Naive thymus-derived CD4-positive, alpha-beta T cell (primary cell): ENCODE measurements around the gene HMCES. TPM values are rescaled to one million over a fixed set of nuclear protein-coding genes. Genes with fewer than 3 reads are reported as not detected.

ENCODE experiments used
- ATAC-seq: fragments of 150-1000 bp; cut with Tn5 transposase; 2 replicates; pipeline ENCODE4 v1.10.0; 2021; ENCODE audit warnings: mild to moderate bottlenecking, moderate library complexity
- CTCF ChIA-PET: fragments of 350-600 bp; sonication (Branson Sonifier 250); formaldehyde crosslinking; loops from one replicate; lab custom pipeline; 2021; ENCODE audit warnings: antibody characterized with exemption; lab: Charles Lee
- POLR2A ChIA-PET: fragments of 350-600 bp; sonication (Branson Sonifier 250); formaldehyde crosslinking; loops from one replicate; lab custom pipeline; 2021; ENCODE audit warnings: antibody characterized with exemption, inconsistent platforms; lab: Charles Lee
- DNase-seq, 9 donors: peaks; one replicate each; pipeline versions ENCODE4 v3.0.0 to v3.0.0-alpha.2; 2020 to 2022; ENCODE audit warnings: mixed read lengths in 1 of 9
- H3K27ac ChIP-seq: one replicate; pipeline ENCODE4 v1.7.0; 2013; ENCODE audit warnings: mild to moderate bottlenecking, low read depth, low read length, moderate library complexity
- H3K27me3 ChIP-seq, 2 donors: one replicate each; pipeline ENCODE4 v1.7.0; 2013; ENCODE audit warnings: low read length in 2 of 2, mild to moderate bottlenecking in 2 of 2, moderate library complexity in 2 of 2; ENCODE audit not compliant: control insufficient read depth in 2 of 2, insufficient read depth in 2 of 2
- H3K36me3 ChIP-seq, 3 experiments: 1 replicate in 2 of 3; 2 replicates in 1 of 3; pipeline ENCODE4 v1.7.0; 2013; ENCODE audit warnings: low read length in 3 of 3, mild to moderate bottlenecking in 3 of 3, moderate library complexity in 1 of 3; ENCODE audit not compliant: insufficient read depth in 3 of 3, control insufficient read depth in 2 of 3
- H3K4me1 ChIP-seq, 2 donors: one replicate each; pipeline ENCODE4 v1.7.0; 2013; ENCODE audit warnings: low read length in 2 of 2, mild to moderate bottlenecking in 2 of 2, moderate library complexity in 1 of 2; ENCODE audit not compliant: control insufficient read depth in 2 of 2, insufficient read depth in 2 of 2
- H3K4me3 ChIP-seq: 2 replicates; pipeline ENCODE4 v1.7.0; 2013; ENCODE audit warnings: mild to moderate bottlenecking, low read length
- H3K9me3 ChIP-seq, 3 experiments: 1 replicate in 2 of 3; 2 replicates in 1 of 3; pipeline ENCODE4 v1.7.0; 2013; ENCODE audit warnings: low read length in 3 of 3; ENCODE audit not compliant: control insufficient read depth in 2 of 3
- H3K27ac Mint-ChIP-seq, 9 donors: one replicate each; pipeline ENCODE4 v1.8.0; 2020 to 2022; ENCODE audit warnings: mixed read lengths in 9 of 9, mild to moderate bottlenecking in 8 of 9, moderate library complexity in 5 of 9, inconsistent platforms in 2 of 9
- H3K27me3 Mint-ChIP-seq, 5 donors: one replicate each; pipeline ENCODE4 v1.8.0; 2021 to 2022; ENCODE audit warnings: mixed read lengths in 5 of 5, mild to moderate bottlenecking in 1 of 5
- H3K36me3 Mint-ChIP-seq, 5 donors: one replicate each; pipeline ENCODE4 v1.8.0; 2020 to 2022; ENCODE audit warnings: mixed read lengths in 5 of 5, mild to moderate bottlenecking in 3 of 5, inconsistent platforms in 1 of 5
- H3K4me1 Mint-ChIP-seq, 7 donors: one replicate each; pipeline ENCODE4 v1.8.0; 2020 to 2022; ENCODE audit warnings: mixed read lengths in 7 of 7, mild to moderate bottlenecking in 3 of 7, inconsistent platforms in 1 of 7
- H3K4me3 Mint-ChIP-seq, 10 donors: one replicate each; pipeline ENCODE4 v1.8.0; 2020 to 2022; ENCODE audit warnings: mild to moderate bottlenecking in 10 of 10, mixed read lengths in 10 of 10, moderate library complexity in 6 of 10, inconsistent platforms in 2 of 10
- H3K9me3 Mint-ChIP-seq, 11 donors: one replicate each; pipeline ENCODE4 v1.8.0; 2020 to 2022; ENCODE audit warnings: mixed read lengths in 11 of 11, mild to moderate bottlenecking in 4 of 11, inconsistent platforms in 1 of 11, moderate library complexity in 1 of 11
- intact Hi-C, 2 donors: fragments of 100-400 bp; cut with micrococcal nuclease; formaldehyde crosslinking; loops; one replicate each; pipeline ENCODE4 v1.15.1; 2023
- polyA plus RNA-seq, 2 donors: library from polyadenylated mRNA; unstranded; fragments of 300-500 nt; fragmentation: Illumina TruSeq; gene quantifications; one replicate each; pipeline ENCODE4 v1.2.3, GENCODE V29; 2021
- total RNA-seq, 6 experiments: library from RNA in 5 of 6; stranded (reverse) in 5 of 6; gene quantifications; 1 replicate in 5 of 6; 2 replicates in 1 of 6; pipeline ENCODE4 v1.2.3 and lab custom pipeline; 2021 to 2026

Gene HMCES
- total and polyA plus RNA-seq, 7 experiments from 2014 or later, result 45.7 to 135 (median 56.3) TPM

- Histone ChIP-seq H3K4me3 (peak overlapping the region; percentile 89), H3K27me3 (no peaks in the 10 kb centered on the region), H3K9me3 (no peaks in the 10 kb centered on the region), H3K27ac (peak overlapping the region; percentile 88), H3K36me3 (peaks cover 0 to 8% (median 0%) of the 10 kb centered on the region in 3 experiments), H3K4me1 (peaks cover 5 to 10% of the 10 kb centered on the region in 2 donors)
- ATAC-seq (no peak), DNase-seq (no peak)
- Mint-ChIP-seq H3K27me3 (peaks cover 0 to 2% (median 0%) of the 10 kb centered on the region in 5 donors), H3K36me3 (peaks cover 0 to 4% (median 0%) of the 10 kb centered on the region in 5 donors), H3K4me1 (peaks cover 14 to 25% (median 19%) of the 10 kb centered on the region in 7 donors), H3K27ac (peak overlapping the region in 6 of 9 donors; percentile 12 to 87 (median 44)), H3K4me3 (peak overlapping the region in 9 of 10 donors; percentile 11 to 96 (median 85)), H3K9me3 (peaks cover 0 to 8% (median 0%) of the 10 kb centered on the region in 11 donors)
- intact Hi-C loops, result loop anchor here (2.0 to 10.0 kb wide), 6 partner anchors 82 to 1265 kb away; partner anchors contain the start of genes ACAD9 (in 1 of the 2), CNBP (in 1 of the 2), RPN1 (in 1 of the 2) and SEC61A1 (in 1 of the 2)
- POLR2A ChIA-PET, result interaction anchor here (0.7 to 10.2 kb wide), 28 partner anchors 13 to 1022 kb away, joined by 3 to 251 read pairs (median 8); partner anchors contain the start of genes ACAD9, CNBP, COPG1 and EFCAB12
- CTCF ChIA-PET, result interaction anchor here (0.7 to 2.2 kb wide), 9 partner anchors 14 to 700 kb away, joined by 3 to 19 read pairs (median 4); partner anchors contain the start of gene HMCES
Measured at GRCh38 chr3:129317014-129317771, 38.5 kb downstream of the HMCES start.

DNA sequence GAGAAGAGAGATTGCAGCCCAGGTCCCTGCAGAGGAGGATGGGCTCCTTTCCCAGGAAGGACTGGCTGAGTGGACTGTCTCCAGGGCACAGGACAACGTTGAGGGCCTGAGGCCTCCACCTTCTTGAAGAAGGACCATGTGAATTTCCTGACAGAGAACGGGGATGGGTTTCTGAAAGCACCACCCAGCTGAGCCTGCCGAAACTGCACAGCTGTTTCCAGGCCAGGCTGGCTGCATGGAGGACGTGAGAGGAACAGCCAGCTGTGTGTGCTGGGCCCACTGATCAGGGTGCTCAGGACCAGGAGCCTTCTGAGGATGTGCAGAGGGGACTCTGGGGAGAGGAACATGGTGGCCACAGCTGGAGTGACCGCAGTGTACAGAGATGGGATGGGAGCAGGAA is 39.2 kb downstream of the HMCES start:
- H3K36me3 ChIP-seq, result peaks cover 0 to 8% (median 0%) of the 10 kb centered on the region in 3 experiments
- H3K27ac Mint-ChIP-seq, result peak overlapping the region in 1 of 9 donors; percentile 24
- peaks cover 5 to 10% of the 10 kb centered on the region in 2 donors for H3K4me1 ChIP-seq
- H3K27me3 Mint-ChIP-seq, result peaks cover 0 to 2% (median 0%) of the 10 kb centered on the region in 5 donors
- ChIA-PET CTCF (interaction anchor here (0.9 to 1.1 kb wide), 2 partner anchors 301 to 348 kb away, joined by 3 read pairs; no protein-coding TSS in a partner anchor), POLR2A (interaction anchor here (1.0 to 10.2 kb wide), 6 partner anchors 13 to 135 kb away, joined by 4 to 251 read pairs (median 46); partner anchors contain the start of genes CNBP, COPG1 and HMCES)
- ATAC-seq (no peak), DNase-seq (no peak)
- no peak overlapping the region for H3K27ac ChIP-seq
- H3K27me3 ChIP-seq, result no peaks in the 10 kb centered on the region
- peaks cover 13 to 21% (median 15%) of the 10 kb centered on the region in 7 donors for H3K4me1 Mint-ChIP-seq
- H3K4me3 ChIP-seq, result no peak overlapping the region
- H3K9me3 Mint-ChIP-seq, result peaks cover 0 to 7% (median 0%) of the 10 kb centered on the region in 11 donors
- peak overlapping the region in 5 of 10 donors; percentile 8 to 88 (median 62) for H3K4me3 Mint-ChIP-seq
- H3K36me3 Mint-ChIP-seq, result peaks cover 0 to 4% (median 0%) of the 10 kb centered on the region in 5 donors
- intact Hi-C loops, result loop anchor here (2.0 to 10.0 kb wide), 6 partner anchors 81 to 1266 kb away; partner anchors contain the start of genes ACAD9 (in 1 of the 2), CNBP (in 1 of the 2), RPN1 (in 1 of the 2) and SEC61A1 (in 1 of the 2)
- no peaks in the 10 kb centered on the region for H3K9me3 ChIP-seq

DNA sequence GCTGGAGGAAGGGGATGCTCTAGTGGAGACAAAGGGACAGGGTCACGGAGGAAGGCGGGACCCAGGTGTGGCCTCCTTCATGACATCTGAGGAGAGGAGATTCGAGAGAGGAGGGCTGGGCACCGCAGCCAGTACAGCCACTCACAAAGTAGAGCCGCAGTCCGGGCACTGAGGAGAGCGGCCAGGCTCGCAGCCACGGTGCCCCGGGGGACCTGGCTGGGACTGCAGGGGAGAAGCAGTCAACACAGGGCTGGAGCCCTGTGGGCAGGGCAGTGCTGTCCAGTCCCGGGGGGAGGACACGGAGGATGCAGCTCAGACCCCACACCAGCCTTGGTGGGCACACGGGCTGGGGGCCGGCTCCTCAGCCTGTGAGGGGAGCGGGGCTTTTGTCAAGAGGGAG is 40.3 kb downstream of the HMCES start:
- DNase-seq (no peak), ATAC-seq (no peak)
- peaks cover 0 to 4% (median 0%) of the 10 kb centered on the region in 5 donors for H3K36me3 Mint-ChIP-seq
- ChIA-PET CTCF (interaction anchor here (1.1 kb wide), 1 partner anchor 349 kb away, joined by 3 read pairs; no protein-coding TSS in a partner anchor), POLR2A (interaction anchor here (1.0 to 10.2 kb wide), 3 partner anchors 14 to 136 kb away, joined by 4 to 111 read pairs (median 30); partner anchors contain the start of gene CNBP)
- Histone ChIP-seq H3K4me3 (no peak overlapping the region), H3K27me3 (no peaks in the 10 kb centered on the region), H3K9me3 (no peaks in the 10 kb centered on the region), H3K27ac (no peak overlapping the region), H3K36me3 (peaks cover 0 to 8% (median 0%) of the 10 kb centered on the region in 3 experiments), H3K4me1 (peaks cover 3 to 6% of the 10 kb centered on the region in 2 donors)
- peak overlapping the region in 1 of 10 donors; percentile 6 for H3K4me3 Mint-ChIP-seq
- H3K9me3 Mint-ChIP-seq, result peaks cover 0 to 6% (median 0%) of the 10 kb centered on the region in 11 donors
- intact Hi-C loops, result loop anchor here (5.0 to 10.0 kb wide), 4 partner anchors 137 to 1267 kb away; partner anchors contain the start of genes CNBP (in 1 of the 2), RPN1 (in 1 of the 2) and SEC61A1 (in 1 of the 2)
- peak overlapping the region in 2 of 9 donors; percentile 4 to 41 for H3K27ac Mint-ChIP-seq
- peaks cover 0 to 2% (median 0%) of the 10 kb centered on the region in 5 donors for H3K27me3 Mint-ChIP-seq
- H3K4me1 Mint-ChIP-seq, result peaks cover 4 to 15% (median 7%) of the 10 kb centered on the region in 7 donors

DNA sequence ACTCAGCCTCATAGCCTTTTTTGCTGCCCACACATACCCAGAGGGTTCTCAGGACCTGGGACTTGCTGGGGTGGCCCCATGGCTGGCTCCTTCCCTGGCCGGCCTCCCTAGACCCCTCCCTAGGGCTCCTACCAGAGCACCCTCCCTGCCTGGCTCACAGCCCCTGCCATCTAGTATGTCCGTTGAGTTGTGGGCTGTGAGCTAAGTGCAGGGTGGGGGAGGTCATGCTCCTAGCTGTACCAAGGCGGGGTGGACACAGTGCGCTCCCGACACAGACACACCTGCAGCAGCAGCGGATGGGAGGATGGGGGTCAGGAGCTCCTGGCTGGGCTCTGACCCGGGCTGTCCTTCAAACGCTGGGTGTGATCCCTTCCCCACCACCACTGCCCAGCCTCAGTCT is 41.6 kb downstream of the HMCES start:
- CTCF ChIA-PET, result no interaction called here

DNA sequence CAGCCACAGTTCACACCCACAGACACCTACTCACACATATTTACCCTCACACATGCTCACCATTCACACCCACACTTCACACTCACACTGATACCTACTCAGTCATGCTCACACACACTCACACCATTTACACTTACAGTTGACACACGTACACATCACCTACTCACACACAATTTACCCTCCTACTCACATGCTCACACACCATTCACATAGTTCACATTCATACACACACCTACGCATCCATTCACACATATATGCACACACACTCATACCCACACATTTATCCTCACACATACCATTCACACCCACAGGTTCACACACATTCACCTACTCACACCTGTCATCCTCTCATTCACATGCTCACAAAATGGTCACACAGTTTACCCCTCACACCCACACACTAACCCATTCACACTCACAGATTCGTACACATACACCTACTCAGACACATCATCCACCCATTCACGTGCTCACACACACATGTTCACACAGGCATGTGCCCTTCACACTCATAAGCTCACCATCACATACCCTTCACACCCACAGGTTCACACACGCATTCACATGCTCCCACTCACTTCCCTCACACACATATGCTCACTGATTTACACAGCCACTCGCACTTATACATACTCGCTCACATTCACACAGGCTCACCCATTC is 42.3 kb downstream of the HMCES start:
- Mint-ChIP-seq H3K36me3 (no peaks in the 10 kb centered on the region), H3K4me1 (peaks cover 0 to 12% (median 3%) of the 10 kb centered on the region in 7 donors), H3K27me3 (no peaks in the 10 kb centered on the region), H3K4me3 (no peak overlapping the region), H3K9me3 (peaks cover 0 to 1% (median 0%) of the 10 kb centered on the region in 11 donors), H3K27ac (no peak overlapping the region)
- intact Hi-C loops, result no loop called here
- H3K9me3 ChIP-seq, result no peaks in the 10 kb centered on the region
- DNase-seq (no peak), ATAC-seq (no peak)
- H3K27ac ChIP-seq, result no peak overlapping the region
- no peaks in the 10 kb centered on the region for H3K27me3 ChIP-seq
- no peak overlapping the region for H3K4me3 ChIP-seq
- H3K36me3 ChIP-seq, result peaks cover 0 to 8% (median 0%) of the 10 kb centered on the region in 3 experiments
- CTCF ChIA-PET, result no interaction called here
- no peaks in the 10 kb centered on the region for H3K4me1 ChIP-seq
- POLR2A ChIA-PET, result no interaction called here

More for the DNA sequence above, 41.6 kb downstream of the HMCES start:
- Histone ChIP-seq H3K27ac (no peak overlapping the region), H3K4me1 (no peaks in the 10 kb centered on the region), H3K36me3 (peaks cover 0 to 8% (median 0%) of the 10 kb centered on the region in 3 experiments), H3K27me3 (no peaks in the 10 kb centered on the region), H3K9me3 (no peaks in the 10 kb centered on the region), H3K4me3 (no peak overlapping the region)
- H3K4me3 Mint-ChIP-seq, result peak overlapping the region in 1 of 10 donors; percentile 69
- ATAC-seq, result no peak
- H3K27me3 Mint-ChIP-seq, result peaks cover 0 to 2% (median 0%) of the 10 kb centered on the region in 5 donors
- H3K9me3 Mint-ChIP-seq, result peaks cover 0 to 4% (median 0%) of the 10 kb centered on the region in 11 donors
- peaks cover 0 to 12% (median 3%) of the 10 kb centered on the region in 7 donors for H3K4me1 Mint-ChIP-seq
- peaks cover 0 to 2% (median 0%) of the 10 kb centered on the region in 5 donors for H3K36me3 Mint-ChIP-seq
- DNase-seq, result no peak
- intact Hi-C loops, result no loop called here
- no peak overlapping the region for H3K27ac Mint-ChIP-seq
- POLR2A ChIA-PET, result interaction anchor here (0.6 to 10.2 kb wide), 2 partner anchors 16 to 59 kb away, joined by 3 to 111 read pairs; no protein-coding TSS in a partner anchor
